ENCODE data around the gene GTF3A.

- TF ChIP-seq POLR2A (IDR thresholded peaks at IDR 0.05) = no peak
- TF ChIP-seq CTCF (IDR thresholded peaks at IDR 0.05 in 8 of 11, conservative IDR thresholded peaks at IDR 0.05 in 3 of 11) = no peak
These were observed 3.2 kb downstream of the GTF3A start for GRCh38 chr13:27427641-27428040.
